ENCODE data around the gene LOX.

- TF ChIP-seq POLR2A (IDR thresholded peaks at IDR 0.05) (no peak), EP300 (IDR thresholded peaks at IDR 0.05) (no peak)
Measured at GRCh38 chr5:122050959-122051358, 27.1 kb downstream of the LOX start.

Measured in gastroesophageal sphincter (tissue), 2 donors.